ENCODE measurements around the gene DCC. TPM values are rescaled to one million over a fixed set of nuclear protein-coding genes. Genes with fewer than 3 reads are reported as not detected.

DCC gene
- total RNA-seq, 2 donors from 2014 or later: 0.18 to 0.34 TPM

DNA sequence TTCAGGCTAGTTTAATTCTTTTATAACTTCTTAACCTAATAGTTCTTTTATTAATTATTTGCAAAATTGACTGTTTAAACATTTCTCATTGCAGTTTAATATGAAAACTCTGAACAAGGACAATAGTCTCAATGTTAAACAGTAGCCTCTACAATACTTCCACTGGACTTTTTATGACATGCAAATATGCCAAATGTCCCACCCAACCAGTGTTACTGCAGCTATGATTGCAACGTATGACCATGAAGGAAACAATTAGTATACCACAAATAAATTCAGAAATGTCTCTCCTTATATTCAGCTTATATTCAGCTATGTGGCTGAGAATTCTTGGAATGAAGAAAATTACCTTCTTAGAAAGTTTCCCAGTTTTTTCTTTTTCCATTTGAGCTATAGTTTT lies 688.6 kb downstream of the DCC start:
- DNase-seq: no peak
- peak; percentile 69 for ATAC-seq
- intact Hi-C loops (cut with DNase I, micrococcal nuclease): no loop called here

GRCh38 chr18:53033128-53033527 lies 693.1 kb downstream of the DCC start:
- intact Hi-C loops (cut with DNase I, micrococcal nuclease): no loop called here
- ATAC-seq (no peak), DNase-seq (no peak)

DNA sequence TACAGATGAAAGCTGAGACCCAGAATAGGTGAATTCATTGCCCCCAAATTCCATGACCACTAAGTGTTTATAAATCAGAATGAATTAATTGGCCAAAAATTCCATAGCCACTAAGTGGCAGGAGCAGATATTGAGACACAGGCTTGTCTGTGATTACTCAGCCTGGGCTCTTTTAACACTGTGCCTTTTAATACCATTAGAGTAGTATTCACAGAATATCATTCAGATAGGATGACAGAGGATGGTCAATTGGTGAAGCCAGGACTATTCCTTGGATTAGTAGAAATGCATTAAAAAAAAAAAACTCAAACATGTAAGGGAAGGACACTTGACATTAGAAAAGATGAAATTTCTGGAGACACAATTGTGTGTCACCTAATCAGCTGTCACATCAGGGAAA lies 698.6 kb downstream of the DCC start:
- no peak for ATAC-seq
- no peak for DNase-seq
- intact Hi-C loops (cut with DNase I, micrococcal nuclease): no loop called here

GRCh38 chr18:53040286-53040685 lies 700.3 kb downstream of the DCC start:
- no peak for ATAC-seq
- no peak for DNase-seq

DNA sequence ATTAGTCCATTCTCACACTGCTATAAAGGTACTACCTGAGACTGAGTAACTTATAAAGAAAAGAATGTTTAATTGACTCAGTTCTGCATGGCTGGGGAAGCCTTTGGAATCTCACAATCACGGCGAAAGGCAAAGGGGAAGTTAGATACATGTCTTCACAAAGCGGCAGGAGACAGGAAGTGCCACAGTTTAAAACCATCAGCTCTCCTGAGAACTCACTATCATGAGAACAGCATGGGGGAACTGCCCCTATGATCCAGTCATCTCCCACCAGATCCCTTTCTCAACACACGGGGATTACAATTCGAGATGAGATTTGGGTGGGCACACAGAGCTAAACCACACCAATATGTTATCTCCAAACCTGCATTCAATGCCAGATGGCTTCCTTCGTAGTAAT lies 716.1 kb downstream of the DCC start:
- ATAC-seq (no peak), DNase-seq (no peak)
- intact Hi-C loops (cut with DNase I, micrococcal nuclease): no loop called here

More at GRCh38 chr18:53040286-53040685, 700.3 kb downstream of the DCC start:
- intact Hi-C loops (cut with DNase I, micrococcal nuclease): no loop called here

- DNase-seq: no peak
- no peak for ATAC-seq
- intact Hi-C loops (cut with DNase I, micrococcal nuclease): no loop called here
Observed at GRCh38 chr18:53070788-53071187, 730.8 kb downstream of the DCC start.

- ATAC-seq: no peak
- no peak for DNase-seq
- intact Hi-C loops (cut with DNase I, micrococcal nuclease): no loop called here
Observed at GRCh38 chr18:53080687-53081086, 740.7 kb downstream of the DCC start.

DNA sequence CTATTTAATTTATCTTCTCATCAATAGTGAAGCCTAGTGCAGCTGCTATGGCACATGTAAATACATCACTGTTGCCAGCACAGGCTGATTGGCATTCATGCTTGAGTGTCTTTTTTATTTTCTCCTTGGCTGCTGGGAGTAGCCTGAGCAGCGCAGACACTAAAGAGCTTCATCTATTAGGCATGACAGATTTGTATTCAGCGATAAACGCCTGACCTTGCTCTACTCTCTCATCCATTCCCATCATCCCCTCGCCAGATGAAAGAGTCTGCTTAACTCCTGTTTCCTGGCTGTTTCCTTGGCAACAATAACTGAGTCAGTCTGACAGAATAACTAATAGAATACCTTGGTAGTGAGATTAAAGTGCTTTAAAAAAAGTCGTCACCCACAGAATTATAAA lies 753.6 kb downstream of the DCC start:
- no peak for ATAC-seq

GRCh38 chr18:53101536-53102105 lies 761.6 kb downstream of the DCC start:
- intact Hi-C loops (cut with DNase I, micrococcal nuclease): no loop called here
- no peak for ATAC-seq
- no peak for DNase-seq

More for the DNA sequence above, 753.6 kb downstream of the DCC start:
- intact Hi-C loops (cut with DNase I, micrococcal nuclease): no loop called here
- DNase-seq: no peak

- DNase-seq (no peak), ATAC-seq (no peak)
- intact Hi-C loops (cut with DNase I, micrococcal nuclease): no loop called here
Observed at GRCh38 chr18:53114441-53114840, 774.4 kb downstream of the DCC start.

GRCh38 chr18:53115876-53116585 lies 776.0 kb downstream of the DCC start:
- intact Hi-C loops (cut with DNase I, micrococcal nuclease): no loop called here
- no peak for ATAC-seq
- no peak for DNase-seq

DNA sequence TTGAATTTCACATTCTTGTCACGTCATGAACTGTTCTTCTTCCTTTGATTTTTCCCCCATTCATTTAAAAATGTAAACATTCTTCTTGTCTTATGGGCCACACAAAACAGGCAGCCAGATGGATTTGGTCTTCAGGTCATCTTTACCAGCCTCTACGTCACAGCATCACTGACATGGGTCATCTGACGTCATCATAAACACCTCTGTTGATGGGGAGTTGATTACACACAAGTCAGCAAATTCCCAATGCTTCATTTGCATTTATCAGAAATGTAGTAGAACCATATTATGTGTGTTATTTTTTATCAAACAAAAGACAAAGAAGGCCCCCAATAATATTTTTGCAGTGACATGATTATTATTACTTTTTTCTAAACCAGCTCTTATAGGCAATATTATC lies 777.9 kb downstream of the DCC start:
- no peak for DNase-seq
- ATAC-seq: no peak
- intact Hi-C loops (cut with DNase I, micrococcal nuclease): no loop called here

DNA sequence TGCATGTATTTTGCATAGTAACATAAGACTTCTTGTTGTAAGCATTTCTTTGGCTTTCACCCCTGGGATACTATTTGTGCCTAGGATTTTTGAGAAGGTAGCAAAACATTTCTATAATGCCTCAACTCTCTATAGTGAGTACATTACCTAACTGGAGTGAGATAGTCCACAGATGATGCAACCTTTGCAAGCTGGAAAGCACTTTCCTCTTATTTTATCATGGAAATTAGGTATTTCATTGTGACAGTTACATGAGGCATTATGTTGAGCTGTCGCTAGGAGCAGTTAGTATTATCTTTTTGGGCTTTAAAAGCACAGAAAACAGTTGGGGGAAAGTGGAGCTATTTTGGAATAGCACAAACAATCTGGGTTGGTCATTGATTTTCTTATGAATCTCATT lies 786.2 kb downstream of the DCC start:
- DNase-seq (no peak), ATAC-seq (no peak)
- intact Hi-C loops (cut with DNase I, micrococcal nuclease): no loop called here

- intact Hi-C loops (cut with DNase I, micrococcal nuclease): no loop called here
- ATAC-seq (no peak), DNase-seq (no peak)
Observed at GRCh38 chr18:53131001-53131400, 791.0 kb downstream of the DCC start.

DNA sequence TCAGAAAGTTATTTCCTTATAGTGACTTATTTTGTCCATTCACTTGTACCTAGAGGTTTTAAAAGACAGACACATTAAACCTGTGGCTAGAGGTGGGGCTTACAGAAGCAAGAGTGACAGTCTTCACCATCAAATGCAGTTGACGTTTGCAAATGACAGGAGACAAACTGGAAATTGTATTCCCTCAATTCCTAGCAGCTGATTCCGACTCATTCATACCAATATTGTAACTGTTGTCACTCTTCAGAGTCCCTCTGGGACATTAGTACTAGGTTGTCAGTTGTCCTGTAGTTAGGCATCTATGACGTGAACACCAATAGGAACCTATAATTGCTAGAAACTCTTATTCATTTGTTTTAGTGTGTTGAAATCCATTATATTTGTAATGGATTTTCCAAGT lies 794.7 kb downstream of the DCC start:
- intact Hi-C loops (cut with DNase I, micrococcal nuclease): no loop called here
- ATAC-seq (no peak), DNase-seq (no peak)

DNA sequence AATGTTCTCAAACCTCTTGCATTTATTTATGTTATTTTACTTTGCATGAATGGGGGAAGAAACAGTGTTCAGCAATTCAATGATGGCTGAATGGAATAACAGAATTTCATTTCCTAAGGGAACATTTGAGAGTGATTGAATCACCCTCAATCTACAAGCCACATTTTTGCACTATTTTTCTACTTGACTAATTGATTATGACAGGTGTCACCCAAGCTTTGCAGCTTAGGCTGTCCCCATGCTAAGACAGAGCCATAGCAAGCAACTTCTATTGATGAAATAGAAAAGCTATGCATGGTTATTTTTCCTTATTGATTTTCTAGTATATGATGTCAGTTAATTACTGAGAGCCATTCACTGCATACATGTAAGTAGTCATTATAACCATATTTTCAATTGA lies 795.7 kb downstream of the DCC start:
- ATAC-seq (no peak), DNase-seq (no peak)
- intact Hi-C loops (cut with DNase I, micrococcal nuclease): no loop called here

- DNase-seq: no peak
- ATAC-seq: no peak
- intact Hi-C loops (cut with DNase I, micrococcal nuclease): no loop called here
Observed at GRCh38 chr18:53139746-53140500, 799.9 kb downstream of the DCC start.

GRCh38 chr18:53142005-53142404 lies 802.0 kb downstream of the DCC start:
- DNase-seq (no peak), ATAC-seq (no peak)
- intact Hi-C loops (cut with DNase I, micrococcal nuclease): no loop called here

GRCh38 chr18:53147472-53147871 lies 807.5 kb downstream of the DCC start:
- ATAC-seq (no peak), DNase-seq (no peak)
- intact Hi-C loops (cut with DNase I, micrococcal nuclease): no loop called here

GRCh38 chr18:53148123-53148522 lies 808.1 kb downstream of the DCC start:
- intact Hi-C loops (cut with DNase I, micrococcal nuclease): no loop called here
- DNase-seq (no peak), ATAC-seq (no peak)
